ENCODE measurements around the gene SLC15A3.

Gene SLC15A3

GRCh38 chr11:60944490-60945294, 7.3 kb downstream of the SLC15A3 start:
- no peak for FAIRE-seq

DNA sequence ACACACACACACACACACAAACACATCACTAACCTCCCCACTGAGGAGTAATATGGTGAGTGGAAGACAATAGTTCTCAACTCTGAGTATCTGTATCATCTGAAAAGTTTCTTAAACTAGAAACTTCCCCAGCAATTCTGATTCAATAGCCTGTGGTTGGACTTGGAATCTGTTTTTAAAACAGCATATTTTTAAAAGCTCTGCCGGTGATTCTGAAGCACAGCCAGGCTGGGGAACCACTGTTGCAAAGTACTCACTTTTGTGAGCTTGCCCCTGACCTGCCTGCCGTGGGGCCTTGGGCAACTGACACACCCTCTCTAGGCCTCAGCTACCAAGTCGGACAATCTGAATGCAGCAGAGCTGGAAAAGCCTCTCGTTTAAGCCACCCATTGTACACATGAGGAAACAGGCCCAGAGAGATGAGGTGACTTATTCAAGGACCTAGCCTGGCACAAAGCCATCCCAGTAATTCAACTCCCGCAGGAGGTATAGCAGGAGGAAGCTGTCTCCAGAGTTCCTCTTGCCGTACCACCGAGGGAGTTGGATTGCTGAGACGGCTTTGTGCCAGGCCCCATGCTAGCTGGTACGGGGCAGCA, 8.9 kb downstream of the SLC15A3 start:
- no peak for FAIRE-seq

- FAIRE-seq: no peak
Measured at GRCh38 chr11:60942219-60942618, 9.8 kb downstream of the SLC15A3 start.

DNA sequence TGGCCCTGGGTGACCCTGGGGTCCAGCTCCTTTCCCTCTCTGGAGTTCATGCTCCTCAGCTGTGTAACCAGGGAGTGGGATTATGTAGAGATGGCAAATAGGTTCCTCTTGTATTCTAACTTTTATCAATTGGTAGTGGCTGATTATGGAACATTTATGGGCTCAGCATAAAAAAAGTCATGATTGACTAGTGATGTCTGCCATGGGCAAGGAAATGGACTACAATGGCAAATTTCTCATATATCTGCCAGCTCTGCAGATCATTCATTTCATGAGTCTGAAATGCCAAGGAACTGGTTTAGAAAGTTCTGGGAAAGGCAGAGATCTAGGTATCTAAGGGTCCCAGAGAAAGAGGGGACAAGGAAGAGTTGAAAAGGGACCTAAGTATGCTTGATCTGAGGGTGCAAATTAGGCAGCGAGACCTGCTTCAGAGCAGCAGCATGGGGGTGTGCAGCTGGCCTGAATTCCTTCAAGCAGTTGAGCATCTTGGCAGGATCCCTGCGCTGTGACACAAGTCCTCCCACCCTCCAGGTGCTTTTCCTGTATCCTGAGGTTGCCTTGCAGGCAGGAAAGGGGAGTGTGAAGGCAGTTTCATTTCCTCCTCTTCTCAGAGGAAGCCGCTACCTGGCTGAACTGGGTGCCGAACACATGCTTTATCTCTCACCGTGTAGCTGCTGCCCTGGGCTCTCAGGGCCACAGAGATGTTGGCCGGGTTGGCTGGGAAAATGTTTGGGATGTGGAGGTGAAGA, 10.4 kb downstream of the SLC15A3 start:
- no peak for FAIRE-seq

- no peak for FAIRE-seq
Measured at GRCh38 chr11:60939855-60940254, 12.1 kb downstream of the SLC15A3 start.

GRCh38 chr11:60939301-60939700, 12.7 kb downstream of the SLC15A3 start:
- no peak for FAIRE-seq

DNA sequence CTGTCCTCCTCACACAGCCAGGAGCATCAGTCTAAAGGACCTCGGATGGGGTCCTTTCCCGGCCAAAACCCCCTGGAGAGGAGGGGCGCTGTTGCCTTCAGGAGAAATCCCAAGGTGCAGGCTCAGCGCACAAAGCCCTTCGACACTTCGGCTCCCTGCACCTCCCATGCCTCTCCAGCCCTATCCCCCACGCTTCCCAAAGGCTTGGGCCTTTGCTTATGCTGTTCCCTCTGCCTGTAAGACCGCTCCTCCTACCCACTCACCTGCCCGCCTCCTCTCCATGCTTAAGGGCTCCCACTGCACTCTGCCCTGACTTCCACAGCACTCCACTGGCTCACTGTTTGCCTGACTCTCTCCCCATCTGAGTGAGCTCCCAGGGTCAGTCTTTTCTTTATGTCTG, 13.5 kb downstream of the SLC15A3 start:
- FAIRE-seq: no peak

- no peak for FAIRE-seq
Measured at GRCh38 chr11:60937811-60938210, 14.2 kb downstream of the SLC15A3 start.

- FAIRE-seq: no peak
Measured at GRCh38 chr11:60937144-60937527, 14.8 kb downstream of the SLC15A3 start.

DNA sequence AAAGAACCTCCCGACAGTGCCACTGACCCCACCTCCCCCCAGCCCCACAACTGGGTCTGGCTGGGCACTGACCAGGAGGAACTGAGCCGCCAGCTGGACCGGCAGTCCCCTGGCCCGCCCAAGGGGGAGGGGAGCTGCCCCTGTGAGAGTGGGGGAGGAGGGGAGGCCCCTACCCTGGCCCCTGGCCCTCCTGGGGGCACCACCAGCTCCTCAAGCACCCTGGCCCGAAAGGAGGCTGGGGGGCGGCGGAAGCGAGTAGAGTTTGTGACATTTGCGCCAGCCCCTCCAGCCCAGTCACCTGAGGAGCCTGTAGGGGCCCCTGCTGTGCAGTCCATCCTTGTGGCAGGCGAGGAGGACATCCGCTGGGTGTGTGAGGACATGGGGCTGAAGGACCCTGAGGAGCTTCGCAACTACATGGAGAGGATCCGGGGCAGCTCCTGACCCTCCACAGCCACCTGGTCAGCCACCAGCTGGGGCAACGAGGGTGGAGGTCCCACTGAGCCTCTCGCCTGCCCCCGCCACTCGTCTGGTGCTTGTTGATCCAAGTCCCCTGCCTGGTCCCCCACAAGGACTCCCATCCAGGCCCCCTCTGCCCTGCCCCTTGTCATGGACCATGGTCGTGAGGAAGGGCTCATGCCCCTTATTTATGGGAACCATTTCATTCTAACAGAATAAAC, 15.4 kb downstream of the SLC15A3 start:
- no peak for FAIRE-seq

DNA sequence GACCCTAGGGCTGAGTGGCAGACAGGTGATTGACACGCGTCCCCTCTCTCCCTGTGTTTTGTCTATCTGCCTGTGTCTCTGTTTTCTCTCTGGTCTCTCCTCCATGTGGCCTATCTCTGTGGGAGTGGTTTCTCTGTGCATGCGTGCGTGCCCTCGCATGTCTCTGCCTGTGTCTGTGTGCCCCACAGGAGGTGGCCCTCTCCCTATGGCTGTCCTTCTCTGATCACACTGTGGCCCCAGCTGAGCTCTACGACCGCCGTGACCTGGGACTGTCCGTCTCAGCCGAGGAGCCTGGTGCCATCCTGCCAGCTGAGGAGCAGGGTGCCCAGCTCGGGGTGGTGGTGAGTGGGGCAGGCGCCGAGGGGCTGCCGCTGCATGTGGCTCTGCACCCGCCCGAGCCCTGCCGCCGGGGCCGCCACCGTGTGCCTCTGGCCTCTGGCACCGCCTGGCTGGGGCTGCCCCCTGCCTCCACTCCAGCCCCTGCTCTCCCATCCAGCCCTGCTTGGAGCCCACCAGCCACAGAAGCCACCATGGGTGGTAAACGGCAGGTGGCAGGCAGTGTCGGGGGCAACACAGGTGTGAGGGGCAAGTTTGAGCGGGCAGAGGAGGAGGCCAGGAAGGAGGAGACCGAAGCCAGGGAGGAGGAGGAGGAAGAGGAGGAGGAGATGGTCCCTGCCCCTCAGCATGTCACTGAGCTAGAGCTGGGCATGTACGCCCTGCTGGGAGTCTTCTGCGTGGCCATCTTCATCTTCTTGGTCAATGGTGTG, 16.1 kb downstream of the SLC15A3 start:
- FAIRE-seq: no peak

DNA sequence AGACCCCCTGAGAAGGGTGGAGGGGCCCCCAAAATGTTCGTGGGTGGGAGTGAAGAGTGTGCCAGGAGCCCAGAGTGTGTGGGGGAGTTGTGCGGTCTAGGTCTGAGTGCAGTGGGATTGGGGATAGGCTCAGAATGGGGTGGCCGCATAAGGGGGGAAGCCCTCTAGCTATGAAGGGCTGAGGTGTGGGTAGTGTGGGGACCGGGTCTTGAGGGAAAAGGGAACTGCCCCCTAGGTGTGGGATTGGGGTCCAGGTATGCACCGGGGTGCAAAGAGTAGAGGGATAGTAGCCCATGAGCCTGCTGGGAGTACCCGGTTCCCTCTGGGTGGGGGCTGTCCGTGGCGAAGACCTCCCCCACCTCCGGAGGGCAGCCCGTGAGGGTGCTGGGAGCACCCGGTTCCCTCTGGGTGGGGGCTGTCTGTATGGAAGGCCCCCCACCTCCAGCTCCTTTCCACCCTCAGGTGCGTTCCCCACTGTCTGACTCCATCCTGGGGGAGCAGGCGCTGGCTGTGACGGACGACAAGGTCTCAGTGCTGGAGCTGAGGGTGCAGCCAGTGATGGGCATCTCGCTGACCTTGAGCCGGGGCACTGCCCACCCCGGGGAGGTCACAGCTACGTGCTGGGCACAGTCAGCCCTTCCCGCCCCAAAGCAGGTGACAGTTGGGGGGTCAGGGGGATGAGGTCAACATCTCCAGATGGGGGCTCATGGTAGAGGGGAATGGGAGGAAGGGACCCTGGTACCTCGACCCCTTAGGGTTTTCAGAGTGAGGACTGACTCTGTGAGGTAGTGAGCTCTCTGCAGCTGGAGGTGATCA, 17.0 kb downstream of the SLC15A3 start:
- FAIRE-seq: no peak

DNA sequence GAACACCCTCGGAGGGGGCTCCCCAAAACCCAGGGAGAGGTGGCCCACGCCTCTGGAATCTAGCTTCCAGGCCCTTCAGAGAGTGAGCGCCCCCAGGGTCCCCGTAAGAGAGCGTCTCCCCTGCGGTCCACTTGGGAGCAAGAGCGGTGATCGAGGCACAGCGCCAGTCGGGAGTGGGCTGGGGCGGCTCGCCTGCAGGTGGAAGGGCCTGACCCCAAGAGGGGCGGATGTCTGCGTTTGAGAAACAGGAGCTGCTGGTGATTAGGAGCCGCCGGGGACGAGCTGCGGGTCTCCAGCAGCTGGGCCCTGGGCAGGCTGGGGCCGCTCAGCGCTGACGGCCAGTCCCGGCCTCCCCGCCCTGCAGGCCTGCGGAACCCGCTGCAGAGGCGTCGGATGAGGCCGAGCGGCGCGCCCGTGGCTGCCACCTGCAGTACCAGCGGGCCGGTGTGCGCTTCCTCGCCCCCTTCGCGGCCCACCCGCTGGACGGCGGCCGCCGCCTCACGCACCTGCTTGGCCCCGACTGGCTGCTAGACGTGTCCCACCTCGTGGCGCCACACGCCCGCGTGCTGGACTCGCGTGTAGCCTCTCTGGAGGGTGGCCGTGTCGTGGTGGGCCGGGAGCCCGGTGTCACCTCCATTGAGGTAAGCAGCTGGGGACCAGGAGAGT, 17.7 kb downstream of the SLC15A3 start:
- no peak for FAIRE-seq

DNA sequence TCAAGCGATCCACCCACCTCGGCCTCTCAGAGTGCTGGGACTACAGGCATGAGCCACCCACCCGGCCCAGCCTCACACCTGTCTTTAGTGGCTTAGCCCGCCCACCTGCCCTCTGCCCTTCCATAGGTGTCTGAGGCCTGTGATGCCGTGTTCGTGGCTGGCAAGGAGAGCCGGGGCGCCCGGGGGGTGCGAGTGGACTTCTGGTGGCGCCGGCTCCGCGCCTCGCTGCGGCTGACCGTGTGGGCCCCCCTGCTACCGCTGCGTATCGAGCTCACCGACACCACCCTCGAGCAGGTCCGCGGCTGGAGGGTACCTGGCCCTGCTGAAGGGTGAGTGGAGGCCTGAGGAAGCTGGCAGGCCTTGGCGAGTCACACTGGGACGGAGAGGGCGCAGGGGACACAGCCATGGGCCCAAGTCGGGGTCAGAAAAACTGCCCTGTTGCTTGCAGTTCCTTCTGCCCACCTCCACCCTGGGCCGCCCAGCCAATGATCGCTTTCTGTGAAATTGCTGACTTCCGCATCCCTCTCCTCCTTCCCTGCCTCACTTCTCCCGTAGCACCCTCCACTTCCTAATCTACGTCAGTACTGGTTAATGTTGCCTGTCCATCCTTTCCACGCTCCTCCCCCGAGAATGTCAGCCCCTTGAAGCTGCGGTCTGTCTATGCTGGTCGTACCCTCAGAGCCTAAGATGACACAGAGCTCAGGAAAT, 18.4 kb downstream of the SLC15A3 start:
- FAIRE-seq: no peak

GRCh38 chr11:60932605-60933356, 19.2 kb downstream of the SLC15A3 start:
- FAIRE-seq: no peak

- no peak for FAIRE-seq
Measured at GRCh38 chr11:60931917-60932316, 20.1 kb downstream of the SLC15A3 start.

- no peak for FAIRE-seq
Measured at GRCh38 chr11:60930394-60930793, 21.6 kb downstream of the SLC15A3 start.

- FAIRE-seq: no peak
Measured at GRCh38 chr11:60929764-60930163, 22.2 kb downstream of the SLC15A3 start.

DNA sequence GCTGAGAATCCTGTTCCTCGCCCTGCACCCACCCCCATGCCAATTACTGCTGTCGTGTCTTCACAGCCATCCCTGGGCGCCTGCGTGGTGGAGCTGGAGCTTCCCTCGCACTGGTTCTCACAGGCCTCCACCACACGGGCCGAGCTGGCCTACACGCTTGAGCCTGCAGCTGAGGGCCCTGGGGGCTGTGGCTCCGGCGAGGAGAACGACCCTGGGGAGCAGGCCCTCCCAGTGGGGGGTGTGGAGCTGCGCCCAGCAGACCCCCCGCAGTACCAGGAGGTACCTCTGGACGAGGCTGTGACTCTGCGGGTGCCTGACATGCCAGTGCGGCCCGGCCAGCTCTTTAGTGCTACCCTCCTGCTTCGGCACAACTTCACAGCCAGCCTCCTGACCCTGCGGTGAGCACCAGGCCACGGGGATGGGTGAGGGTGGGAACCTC, 23.4 kb downstream of the SLC15A3 start:
- FAIRE-seq: no peak
